ENCODE results near the gene UTS2B. TPM values are rescaled to one million over a fixed set of nuclear protein-coding genes. Genes with fewer than 3 reads are reported as not detected.

Gene UTS2B
- total RNA-seq, 1 experiment from 2014 or later = not detected

- Histone ChIP-seq H3K4me1 (ENCODE audit: low read length) (no peaks in the 10 kb centered on the region), H3K4me3 (ENCODE audit: low read length) (no peak overlapping the region), H3K36me3 (ENCODE audit: insufficient read depth, low read length) (no peaks in the 10 kb centered on the region), H3K4me2 (ENCODE audit: low read depth, low read length, poor library complexity, severe bottlenecking) (no peak overlapping the region), H3K9me2 (replicated peaks; ENCODE audit: insufficient read depth, low read length) (no peaks in the 10 kb centered on the region), H3K79me2 (ENCODE audit: low read length) (no peaks in the 10 kb centered on the region), H3K9me3 (ENCODE audit: low read length) (peaks cover 10% of the 10 kb centered on the region; the same call in 1 of the 2 replicates), H2AFZ (ENCODE audit: low read length) (no peak overlapping the region), H3K27me3 (ENCODE audit: low read length) (no peaks in the 10 kb centered on the region), H3K27ac (ENCODE audit: low read length) (no peak overlapping the region), H3K9ac (ENCODE audit: low read length) (no peak overlapping the region), H4K20me1 (ENCODE audit: insufficient read depth, low read depth, low read length) (no peaks in the 10 kb centered on the region)
- DNase-seq = no peak
Measured at GRCh38 chr3:191235331-191236314, 94.7 kb downstream of the UTS2B start.

DNA sequence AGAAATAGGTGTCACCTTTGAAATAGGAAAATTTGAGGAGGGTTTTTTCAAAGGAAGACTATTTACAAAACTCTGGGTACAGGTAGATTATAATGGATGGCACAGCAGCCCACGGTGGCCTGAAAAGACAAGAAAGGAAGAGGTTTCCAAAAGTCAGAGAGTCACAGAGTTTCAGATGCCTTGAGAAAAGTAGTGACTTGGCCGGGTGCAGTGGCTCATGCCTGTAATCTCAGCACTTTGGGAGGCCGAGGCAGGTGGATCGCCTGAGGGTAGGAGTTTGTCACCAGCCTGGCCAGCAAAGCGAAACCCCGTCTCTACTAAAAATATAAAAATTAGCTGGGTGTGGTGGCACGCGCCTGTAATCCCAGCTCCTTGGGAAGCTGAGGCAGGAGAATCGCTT lies 96.1 kb downstream of the UTS2B start:
- DNase-seq = no peak
- no peaks in the 10 kb centered on the region for H3K27me3 ChIP-seq (ENCODE audit: low read length)
- no peak overlapping the region for H3K4me3 ChIP-seq (ENCODE audit: low read length)
- no peak overlapping the region for H3K27ac ChIP-seq (ENCODE audit: low read length)
- no peak overlapping the region for H3K9ac ChIP-seq (ENCODE audit: low read length)
- H3K4me2 ChIP-seq (ENCODE audit: low read depth, low read length, poor library complexity, severe bottlenecking) = no peak overlapping the region
- H3K9me2 ChIP-seq (replicated peaks; ENCODE audit: insufficient read depth, low read length) = no peaks in the 10 kb centered on the region
- H2AFZ ChIP-seq (ENCODE audit: low read length) = no peak overlapping the region
- H3K4me1 ChIP-seq (ENCODE audit: low read length) = no peaks in the 10 kb centered on the region
- no peaks in the 10 kb centered on the region for H4K20me1 ChIP-seq (ENCODE audit: insufficient read depth, low read depth, low read length)
- peaks cover 11% of the 10 kb centered on the region; the same call in 1 of the 2 replicates for H3K9me3 ChIP-seq (ENCODE audit: low read length)
- H3K36me3 ChIP-seq (ENCODE audit: insufficient read depth, low read length) = no peaks in the 10 kb centered on the region
- no peaks in the 10 kb centered on the region for H3K79me2 ChIP-seq (ENCODE audit: low read length)

DNA sequence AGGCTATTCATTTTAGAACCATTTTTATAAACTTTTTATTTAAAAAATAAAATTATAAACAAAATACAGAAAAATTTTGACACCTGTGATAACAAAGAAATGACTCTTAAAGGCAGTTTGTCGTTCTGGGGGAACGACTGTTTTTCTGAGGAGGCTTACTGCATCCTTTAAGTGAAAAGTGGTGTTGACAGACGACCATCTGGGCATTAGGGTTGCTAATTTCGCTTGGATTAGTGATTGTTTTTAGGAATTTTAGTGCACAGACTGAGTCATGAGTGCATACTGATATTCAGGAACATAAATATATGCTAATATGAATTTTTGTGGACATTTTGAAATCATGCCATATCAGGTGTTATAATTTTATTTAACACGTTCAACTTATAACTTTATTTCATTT lies 102.8 kb downstream of the UTS2B start:
- Histone ChIP-seq H3K27me3 (ENCODE audit: low read length) (no peaks in the 10 kb centered on the region), H3K4me3 (ENCODE audit: low read length) (no peak overlapping the region), H3K9me2 (replicated peaks; ENCODE audit: insufficient read depth, low read length) (no peaks in the 10 kb centered on the region), H4K20me1 (ENCODE audit: insufficient read depth, low read depth, low read length) (no peaks in the 10 kb centered on the region), H3K4me2 (ENCODE audit: low read depth, low read length, poor library complexity, severe bottlenecking) (no peak overlapping the region), H3K36me3 (ENCODE audit: insufficient read depth, low read length) (no peaks in the 10 kb centered on the region), H3K79me2 (ENCODE audit: low read length) (no peaks in the 10 kb centered on the region), H3K4me1 (ENCODE audit: low read length) (no peaks in the 10 kb centered on the region), H2AFZ (ENCODE audit: low read length) (no peak overlapping the region), H3K27ac (ENCODE audit: low read length) (no peak overlapping the region), H3K9me3 (ENCODE audit: low read length) (peaks cover 18% of the 10 kb centered on the region), H3K9ac (ENCODE audit: low read length) (no peak overlapping the region)
- DNase-seq = no peak

- Histone ChIP-seq H3K4me3 (ENCODE audit: low read length) (no peak overlapping the region), H3K36me3 (ENCODE audit: insufficient read depth, low read length) (no peaks in the 10 kb centered on the region), H3K79me2 (ENCODE audit: low read length) (no peaks in the 10 kb centered on the region), H3K9me3 (ENCODE audit: low read length) (peaks cover 29% of the 10 kb centered on the region), H3K9me2 (replicated peaks; ENCODE audit: insufficient read depth, low read length) (no peaks in the 10 kb centered on the region; the same call in 1 of the 2 replicates), H3K27me3 (ENCODE audit: low read length) (no peaks in the 10 kb centered on the region), H3K27ac (ENCODE audit: low read length) (no peak overlapping the region), H4K20me1 (ENCODE audit: insufficient read depth, low read depth, low read length) (no peaks in the 10 kb centered on the region), H3K4me1 (ENCODE audit: low read length) (no peaks in the 10 kb centered on the region), H3K4me2 (ENCODE audit: low read depth, low read length, poor library complexity, severe bottlenecking) (no peak overlapping the region), H3K9ac (ENCODE audit: low read length) (no peak overlapping the region), H2AFZ (ENCODE audit: low read length) (no peak overlapping the region)
- DNase-seq = no peak
Measured at GRCh38 chr3:191221638-191222037, 108.7 kb downstream of the UTS2B start.

GRCh38 chr3:191220908-191221307 lies 109.4 kb downstream of the UTS2B start:
- no peaks in the 10 kb centered on the region for H3K4me1 ChIP-seq (ENCODE audit: low read length)
- no peak overlapping the region for H3K4me2 ChIP-seq (ENCODE audit: low read depth, low read length, poor library complexity, severe bottlenecking)
- H3K9me3 ChIP-seq (ENCODE audit: low read length) = peaks cover 29% of the 10 kb centered on the region
- no peak overlapping the region for H3K4me3 ChIP-seq (ENCODE audit: low read length)
- H3K27me3 ChIP-seq (ENCODE audit: low read length) = no peaks in the 10 kb centered on the region
- no peaks in the 10 kb centered on the region for H4K20me1 ChIP-seq (ENCODE audit: insufficient read depth, low read depth, low read length)
- H2AFZ ChIP-seq (ENCODE audit: low read length) = no peak overlapping the region
- H3K79me2 ChIP-seq (ENCODE audit: low read length) = no peaks in the 10 kb centered on the region
- H3K9ac ChIP-seq (ENCODE audit: low read length) = no peak overlapping the region
- H3K36me3 ChIP-seq (ENCODE audit: insufficient read depth, low read length) = no peaks in the 10 kb centered on the region
- no peak overlapping the region for H3K27ac ChIP-seq (ENCODE audit: low read length)
- DNase-seq = no peak
- H3K9me2 ChIP-seq (replicated peaks; ENCODE audit: insufficient read depth, low read length) = no peaks in the 10 kb centered on the region; the same call in 1 of the 2 replicates

GRCh38 chr3:191217301-191217700 lies 113.0 kb downstream of the UTS2B start:
- H3K27me3 ChIP-seq (ENCODE audit: low read length) = no peaks in the 10 kb centered on the region
- no peaks in the 10 kb centered on the region for H4K20me1 ChIP-seq (ENCODE audit: insufficient read depth, low read depth, low read length)
- H3K4me3 ChIP-seq (ENCODE audit: low read length) = no peak overlapping the region
- no peak overlapping the region for H3K4me2 ChIP-seq (ENCODE audit: low read depth, low read length, poor library complexity, severe bottlenecking)
- no peak overlapping the region for H3K27ac ChIP-seq (ENCODE audit: low read length)
- peaks cover 31% of the 10 kb centered on the region for H3K9me3 ChIP-seq (ENCODE audit: low read length)
- no peaks in the 10 kb centered on the region; the same call in 1 of the 2 replicates for H3K9me2 ChIP-seq (replicated peaks; ENCODE audit: insufficient read depth, low read length)
- H3K79me2 ChIP-seq (ENCODE audit: low read length) = no peaks in the 10 kb centered on the region
- H2AFZ ChIP-seq (ENCODE audit: low read length) = no peak overlapping the region
- no peaks in the 10 kb centered on the region for H3K36me3 ChIP-seq (ENCODE audit: insufficient read depth, low read length)
- no peaks in the 10 kb centered on the region for H3K4me1 ChIP-seq (ENCODE audit: low read length)
- no peak overlapping the region for H3K9ac ChIP-seq (ENCODE audit: low read length)
- DNase-seq = no peak

Other genes with a start within 250 kb of the UTS2B start
- not detected in 2 replicates for gene OSTN, start 131.3 kb downstream of the UTS2B start, total RNA-seq (2014; rRNA removed; shearing (Covaris generic); ENCODE audit: low replicate concordance)
- gene CCDC50, start 1.1 kb downstream of the UTS2B start, total RNA-seq (2014; rRNA removed; shearing (Covaris generic); ENCODE audit: low replicate concordance) = not detected in 2 replicates
- not detected in 2 replicates for gene PYDC2, start 130.6 kb upstream of the UTS2B start, total RNA-seq (2014; rRNA removed; shearing (Covaris generic); ENCODE audit: low replicate concordance)